ENCODE measurements around the gene ANKHD1.

ANKHD1 gene

DNA sequence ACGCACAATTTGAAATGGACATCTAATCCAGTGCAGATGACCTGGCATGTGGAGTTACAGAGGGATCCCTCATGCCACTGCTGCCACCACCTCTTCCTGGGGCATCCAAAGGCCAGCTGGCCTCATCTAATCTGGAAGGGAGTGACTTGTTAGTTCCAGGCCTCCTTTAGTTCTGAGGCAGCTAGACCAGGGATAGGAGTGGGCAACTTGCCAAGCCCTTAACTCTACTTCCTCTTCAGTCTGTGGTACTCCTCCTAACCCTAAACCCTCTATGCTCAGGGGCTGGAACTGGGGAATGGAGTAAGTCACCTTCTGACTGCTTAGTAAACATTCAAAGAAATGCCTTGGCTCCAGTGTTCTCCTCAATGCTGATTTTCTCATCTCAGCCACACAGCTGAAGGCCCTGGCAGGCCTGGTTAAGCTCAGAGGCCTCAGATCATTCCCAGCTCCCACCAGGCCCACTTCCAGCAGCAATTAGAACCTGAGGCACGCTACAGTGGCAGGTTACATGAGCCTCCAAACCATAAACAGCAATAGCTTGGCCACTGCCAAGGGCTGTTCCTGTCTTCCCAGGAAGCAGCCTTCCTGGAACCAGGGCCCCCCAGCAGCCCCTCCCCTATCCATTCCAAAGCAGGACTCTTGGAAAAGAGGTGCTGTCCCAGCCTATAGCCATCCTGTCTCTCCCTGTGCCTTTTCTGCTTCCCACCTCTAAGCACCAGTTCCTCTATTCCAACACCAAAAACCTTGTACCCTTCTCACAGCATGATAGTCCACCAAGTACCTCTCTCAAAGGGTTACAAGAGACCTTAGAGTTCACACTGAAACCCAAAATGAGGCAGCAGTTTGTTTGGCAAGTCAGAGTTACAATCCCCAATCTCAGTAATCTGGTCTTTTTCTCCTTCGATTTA lies 147.9 kb downstream of the ANKHD1 start:
- TF ChIP-seq, protein P1, sequence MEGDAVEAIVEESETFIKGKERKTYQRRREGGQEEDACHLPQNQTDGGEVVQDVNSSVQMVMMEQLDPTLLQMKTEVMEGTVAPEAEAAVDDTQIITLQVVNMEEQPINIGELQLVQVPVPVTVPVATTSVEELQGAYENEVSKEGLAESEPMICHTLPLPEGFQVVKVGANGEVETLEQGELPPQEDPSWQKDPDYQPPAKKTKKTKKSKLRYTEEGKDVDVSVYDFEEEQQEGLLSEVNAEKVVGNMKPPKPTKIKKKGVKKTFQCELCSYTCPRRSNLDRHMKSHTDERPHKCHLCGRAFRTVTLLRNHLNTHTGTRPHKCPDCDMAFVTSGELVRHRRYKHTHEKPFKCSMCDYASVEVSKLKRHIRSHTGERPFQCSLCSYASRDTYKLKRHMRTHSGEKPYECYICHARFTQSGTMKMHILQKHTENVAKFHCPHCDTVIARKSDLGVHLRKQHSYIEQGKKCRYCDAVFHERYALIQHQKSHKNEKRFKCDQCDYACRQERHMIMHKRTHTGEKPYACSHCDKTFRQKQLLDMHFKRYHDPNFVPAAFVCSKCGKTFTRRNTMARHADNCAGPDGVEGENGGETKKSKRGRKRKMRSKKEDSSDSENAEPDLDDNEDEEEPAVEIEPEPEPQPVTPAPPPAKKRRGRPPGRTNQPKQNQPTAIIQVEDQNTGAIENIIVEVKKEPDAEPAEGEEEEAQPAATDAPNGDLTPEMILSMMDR (IDR thresholded peaks at IDR 0.05; ENCODE audit: poor library complexity, severe bottlenecking), result no peak
- Histone ChIP-seq H3K4me3 (ENCODE audit: severe bottlenecking) (no peak overlapping the region), H3K27me3 (ENCODE audit: insufficient read depth, poor library complexity, severe bottlenecking) (no peaks in the 10 kb centered on the region), H3K36me3 (ENCODE audit: low read depth) (peaks cover 60% of the 10 kb centered on the region), H3K9me3 (ENCODE audit: severe bottlenecking) (no peaks in the 10 kb centered on the region), H3K27ac (ENCODE audit: poor library complexity, severe bottlenecking) (no peak overlapping the region), H3K4me1 (ENCODE audit: insufficient read depth, poor library complexity, severe bottlenecking) (peaks cover 9% of the 10 kb centered on the region)
- ATAC-seq (ENCODE audit: low read depth), result no peak
- no peak for DNase-seq (ENCODE audit: low spot score)

DNA sequence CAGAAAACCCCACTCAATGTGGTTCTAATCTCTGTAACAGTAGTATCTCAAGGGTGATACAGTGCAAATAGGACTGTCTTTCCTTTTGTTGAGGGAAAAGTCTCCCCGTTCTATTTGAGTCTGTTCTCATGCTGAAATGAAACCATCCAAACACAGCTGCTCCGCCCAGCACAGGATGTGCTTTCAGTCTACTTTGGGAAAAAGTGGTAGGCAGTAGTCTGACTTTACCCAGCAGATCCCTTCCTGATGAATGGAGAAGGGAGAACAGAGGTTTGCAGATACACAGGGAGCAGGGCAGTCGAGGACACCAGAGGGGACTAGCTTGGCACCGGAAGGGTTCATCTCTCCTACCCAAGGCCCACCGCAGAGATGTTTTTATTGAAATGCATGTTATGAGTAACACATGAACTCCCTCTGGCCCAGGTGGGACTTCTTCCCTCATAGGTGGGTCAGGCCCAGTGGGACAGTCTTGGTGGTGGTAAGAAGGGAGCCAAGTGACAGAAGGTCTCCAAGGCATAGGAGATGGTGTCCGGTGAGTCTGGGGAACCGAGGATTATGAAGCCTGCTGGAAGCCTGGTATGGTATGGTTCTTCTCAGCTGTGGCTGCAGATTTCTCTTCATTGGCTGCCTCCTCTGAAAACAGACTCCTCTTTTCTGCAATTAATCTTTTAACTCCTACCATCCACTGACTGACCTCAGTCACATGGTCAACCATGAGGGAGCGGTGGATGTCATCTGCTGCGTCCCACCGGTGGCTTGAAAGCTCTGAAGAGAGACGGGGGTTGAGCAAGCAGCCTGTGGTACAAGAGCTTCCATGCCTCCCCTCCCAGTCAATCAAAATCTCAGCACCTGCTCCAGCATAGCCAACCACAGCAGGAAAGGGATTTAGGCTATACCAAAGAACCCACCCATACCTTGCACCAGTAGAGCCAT lies 148.8 kb downstream of the ANKHD1 start:
- Histone ChIP-seq H3K36me3 (ENCODE audit: low read depth) (peaks cover 62% of the 10 kb centered on the region), H3K4me1 (ENCODE audit: insufficient read depth, poor library complexity, severe bottlenecking) (peaks cover 9% of the 10 kb centered on the region)
- TF ChIP-seq, protein P1 (IDR thresholded peaks at IDR 0.05; ENCODE audit: poor library complexity, severe bottlenecking), result no peak

GRCh38 chr5:140551872-140552271 lies 150.2 kb downstream of the ANKHD1 start:
- H3K4me3 ChIP-seq (ENCODE audit: severe bottlenecking), result no peak overlapping the region
- H3K4me1 ChIP-seq (ENCODE audit: insufficient read depth, poor library complexity, severe bottlenecking), result peaks cover 13% of the 10 kb centered on the region
- ATAC-seq (ENCODE audit: low read depth), result no peak
- H3K27ac ChIP-seq (ENCODE audit: poor library complexity, severe bottlenecking), result no peak overlapping the region
- peaks cover 69% of the 10 kb centered on the region for H3K36me3 ChIP-seq (ENCODE audit: low read depth)
- TF ChIP-seq, protein P1 (IDR thresholded peaks at IDR 0.05; ENCODE audit: poor library complexity, severe bottlenecking), result no peak
- DNase-seq (ENCODE audit: low spot score), result no peak
- H3K27me3 ChIP-seq (ENCODE audit: insufficient read depth, poor library complexity, severe bottlenecking), result no peaks in the 10 kb centered on the region
- no peaks in the 10 kb centered on the region for H3K9me3 ChIP-seq (ENCODE audit: severe bottlenecking)

More for the DNA sequence above, 148.8 kb downstream of the ANKHD1 start:
- DNase-seq (ENCODE audit: low spot score) (no peak), ATAC-seq (ENCODE audit: low read depth) (no peak)
- H3K27me3 ChIP-seq (ENCODE audit: insufficient read depth, poor library complexity, severe bottlenecking), result no peaks in the 10 kb centered on the region
- H3K4me3 ChIP-seq (ENCODE audit: severe bottlenecking), result no peak overlapping the region
- H3K9me3 ChIP-seq (ENCODE audit: severe bottlenecking), result no peaks in the 10 kb centered on the region
- H3K27ac ChIP-seq (ENCODE audit: poor library complexity, severe bottlenecking), result no peak overlapping the region

DNA sequence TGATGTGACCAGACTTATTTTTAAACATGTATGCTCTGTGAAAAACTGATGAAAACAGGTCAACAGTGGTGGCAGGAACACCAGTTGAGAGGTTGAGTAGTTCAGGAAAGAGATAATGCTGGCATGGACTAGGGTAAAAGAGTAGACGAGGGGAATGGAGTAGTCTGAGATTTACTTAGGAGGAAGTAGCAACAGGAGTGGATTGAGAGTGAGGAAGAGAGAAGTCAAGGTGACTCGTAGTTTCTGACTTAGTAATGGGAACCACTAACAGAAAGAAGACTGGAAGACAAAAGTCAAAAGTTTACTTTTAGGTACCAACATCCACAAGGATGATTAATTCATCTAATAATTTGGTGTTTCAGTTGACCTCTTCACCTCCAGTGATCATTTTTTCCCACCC lies 152.0 kb downstream of the ANKHD1 start:
- Histone ChIP-seq H3K27me3 (ENCODE audit: insufficient read depth, poor library complexity, severe bottlenecking) (no peaks in the 10 kb centered on the region), H3K27ac (ENCODE audit: poor library complexity, severe bottlenecking) (no peak overlapping the region), H3K4me3 (ENCODE audit: severe bottlenecking) (no peak overlapping the region), H3K36me3 (ENCODE audit: low read depth) (peaks cover 69% of the 10 kb centered on the region), H3K4me1 (ENCODE audit: insufficient read depth, poor library complexity, severe bottlenecking) (peaks cover 6% of the 10 kb centered on the region), H3K9me3 (ENCODE audit: severe bottlenecking) (no peaks in the 10 kb centered on the region)
- TF ChIP-seq, protein P1 (IDR thresholded peaks at IDR 0.05; ENCODE audit: poor library complexity, severe bottlenecking), result no peak
- ATAC-seq (ENCODE audit: low read depth) (no peak), DNase-seq (ENCODE audit: low spot score) (no peak)
